GM23338 (cell line): Measurements from ENCODE around the gene VPS41. TPM values are rescaled to one million over a fixed set of nuclear protein-coding genes. Genes with fewer than 3 reads are reported as not detected.

ENCODE experiments used
- ATAC-seq: fragments of 200-7000 bp; cut with Tn5 transposase; 3 replicates; pipeline ENCODE4 v1.9.1; 2020
- DNase-seq: peaks from one replicate; pipeline ENCODE4 v3.0.0-alpha.2; 2015; ENCODE audit warnings: low spot score
- H2AFZ ChIP-seq: fragments of 200-600 bp; sonication (generic); 2 replicates; pipeline ENCODE4 v1.8.0; 2016; ENCODE audit warnings: antibody characterized with exemption, mild to moderate bottlenecking, moderate library complexity
- H3F3A ChIP-seq: fragments of 200-600 bp; sonication (generic); replicated peaks from 2 replicates; pipeline ENCODE4 v1.8.0; 2017; ENCODE audit warnings: antibody characterized with exemption, mixed run types, low read depth
- H3K27ac ChIP-seq: fragments of 200-600 bp; sonication (generic); 2 replicates; pipeline ENCODE4 v1.6.1; 2016; ENCODE audit warnings: low read depth
- H3K27me3 ChIP-seq: fragments of 200-600 bp; sonication (generic); 2 replicates; pipeline ENCODE4 v1.8.0; 2016; ENCODE audit warnings: mild to moderate bottlenecking, mixed run types, moderate library complexity; ENCODE audit not compliant: insufficient read depth
- H3K36me3 ChIP-seq: fragments of 200-600 bp; sonication (generic); 2 replicates; pipeline ENCODE4 v1.8.0; 2016; ENCODE audit warnings: mild to moderate bottlenecking; ENCODE audit not compliant: insufficient read depth
- H3K4me1 ChIP-seq: fragments of 200-600 bp; sonication (generic); 2 replicates; pipeline ENCODE4 v1.8.0; 2016; ENCODE audit warnings: mild to moderate bottlenecking, moderate library complexity; ENCODE audit not compliant: insufficient read depth
- H3K4me2 ChIP-seq: fragments of 200-600 bp; sonication (generic); 2 replicates; pipeline ENCODE4 v1.7.1; 2017; ENCODE audit warnings: mixed run types
- H3K4me3 ChIP-seq: fragments of 200-600 bp; sonication (generic); 2 replicates; pipeline ENCODE4 v1.6.1; 2016; ENCODE audit warnings: mixed run types
- H3K79me2 ChIP-seq: fragments of 200-600 bp; sonication (generic); replicated peaks from 2 replicates; pipeline ENCODE4 v1.8.0; 2017; ENCODE audit warnings: mild to moderate bottlenecking; ENCODE audit not compliant: insufficient read depth
- H3K9me2 ChIP-seq: fragments of 200-600 bp; sonication (generic); 2 replicates; pipeline ENCODE4 v1.8.0; 2017; ENCODE audit not compliant: insufficient read depth
- H4K20me1 ChIP-seq: fragments of 200-600 bp; sonication (generic); replicated peaks from 2 replicates; pipeline ENCODE4 v1.8.0; 2017; ENCODE audit warnings: mild to moderate bottlenecking; ENCODE audit not compliant: insufficient read depth
- H3K27ac Mint-ChIP-seq: 2 replicates; pipeline ENCODE4 v1.8.0; 2020; ENCODE audit warnings: inconsistent platforms, mild to moderate bottlenecking, moderate library complexity, mixed read lengths
- H3K27me3 Mint-ChIP-seq: 3 replicates; pipeline ENCODE4 v1.8.0; 2022; ENCODE audit warnings: low read depth, mild to moderate bottlenecking, moderate library complexity, mixed read lengths, inconsistent platforms; ENCODE audit not compliant: insufficient read depth, poor library complexity
- H3K36me3 Mint-ChIP-seq: 3 replicates; pipeline ENCODE4 v1.8.0; 2021; ENCODE audit warnings: low read depth, mild to moderate bottlenecking, inconsistent platforms, moderate library complexity, mixed read lengths
- H3K4me1 Mint-ChIP-seq: 3 replicates; pipeline ENCODE4 v1.8.0; 2020; ENCODE audit warnings: mild to moderate bottlenecking, inconsistent platforms, mixed read lengths
- H3K4me3 Mint-ChIP-seq: 3 replicates; pipeline ENCODE4 v1.8.0; 2021; ENCODE audit warnings: moderate library complexity, mild to moderate bottlenecking, inconsistent platforms, mixed read lengths
- H3K9me3 Mint-ChIP-seq: 3 replicates; pipeline ENCODE4 v1.8.0; 2020; ENCODE audit warnings: moderate library complexity, mild to moderate bottlenecking, inconsistent platforms, mixed read lengths
- CREB1 ChIP-seq: fragments of 250-450 bp; sonication (Bioruptor Pico); IDR thresholded peaks from 2 replicates; pipeline ENCODE4 v1.5.0; 2020; ENCODE audit warnings: low read depth, mild to moderate bottlenecking, moderate library complexity
- CTCF ChIP-seq, 2 experiments: fragments of 200-600 bp in 1 of 2; sonication (generic) in 1 of 2; conservative IDR thresholded peaks; 2 replicates each; pipeline versions ENCODE4 v1.5.1 to v1.6.1; 2016 to 2017; ENCODE audit warnings: antibody characterized with exemption in 2 of 2, low read depth in 2 of 2, mild to moderate bottlenecking in 2 of 2, moderate library complexity in 1 of 2
- EZH2 ChIP-seq: fragments of 200-600 bp; sonication (generic); IDR thresholded peaks from one replicate; pipeline ENCODE4 v1.8.0; 2017; ENCODE audit warnings: antibody characterized with exemption, mild to moderate bottlenecking, low read depth; ENCODE audit not compliant: unreplicated experiment
- EZH2phosphoT487 ChIP-seq: fragments of 200-600 bp; sonication (generic); IDR thresholded peaks from one replicate; pipeline ENCODE4 v1.8.1; 2018; ENCODE audit warnings: antibody characterized with exemption; ENCODE audit not compliant: unreplicated experiment
- JUNB ChIP-seq: IDR thresholded peaks from one replicate; pipeline ENCODE4 v1.6.1; 2016; ENCODE audit warnings: antibody characterized with exemption; ENCODE audit not compliant: unreplicated experiment
- NANOG ChIP-seq: IDR thresholded peaks from 2 replicates; pipeline ENCODE4 v1.6.1; 2016; ENCODE audit warnings: antibody characterized with exemption, borderline replicate concordance
- POLR2AphosphoS5 ChIP-seq: IDR thresholded peaks from 2 replicates; pipeline ENCODE4 v1.6.1; 2016; ENCODE audit warnings: antibody characterized with exemption, low read depth
- STAT1 ChIP-seq: IDR thresholded peaks from one replicate; pipeline ENCODE4 v1.6.1; 2016; ENCODE audit warnings: antibody characterized with exemption; ENCODE audit not compliant: unreplicated experiment
- ZNF114 ChIP-seq: fragments of 250-450 bp; sonication (Bioruptor Pico); IDR thresholded peaks from 2 replicates; pipeline ENCODE4 v1.5.0; 2020; ENCODE audit warnings: mild to moderate bottlenecking, moderate library complexity
- ZNF331 ChIP-seq: fragments of 250-450 bp; sonication (Bioruptor Pico); IDR thresholded peaks from 2 replicates; pipeline ENCODE4 v1.5.0; 2020; ENCODE audit warnings: low read depth, mild to moderate bottlenecking, moderate library complexity
- ZNF462 ChIP-seq: fragments of 250-450 bp; sonication (Bioruptor Pico); IDR thresholded peaks from 2 replicates; pipeline ENCODE4 v1.5.0; 2020; ENCODE audit warnings: mild to moderate bottlenecking, moderate library complexity
- polyA plus RNA-seq: library from polyadenylated mRNA; unstranded; fragments of >200 nt; fragmentation: Nextera tagmentation; extraction: Ambion mirVana; gene quantifications from 2 replicates; pipeline ENCODE4 v1.2.1, GENCODE V29; 2016
- total RNA-seq: library from RNA; depleted of rRNA; stranded (reverse); fragments of >200 nt; shearing (Covaris generic); gene quantifications from 2 replicates; pipeline ENCODE4 v1.2.3, GENCODE V29; 2014
- TF ChIP-seq, protein P1 (sequence below): IDR thresholded peaks from 2 replicates; pipeline ENCODE4 v1.6.1; 2016; ENCODE audit warnings: antibody characterized with exemption
- TF ChIP-seq, protein P2 (sequence below): IDR thresholded peaks from one replicate; pipeline ENCODE4 v1.6.1; 2018; ENCODE audit warnings: antibody characterized with exemption; ENCODE audit not compliant: unreplicated experiment

The VPS41 gene
- total and polyA plus RNA-seq, 2 experiments from 2014 or later = 20.2 to 41.2 TPM

GRCh38 chr7:38880454-38880853 lies 28.5 kb downstream of the VPS41 start:
- no peak overlapping the region for H3K27ac ChIP-seq
- no peaks in the 10 kb centered on the region for H3K27me3 ChIP-seq
- peaks cover 2% of the 10 kb centered on the region; the same call in 1 of the 2 replicates for H3K4me1 ChIP-seq
- ATAC-seq (no peak), DNase-seq (no peak)
- no peaks in the 10 kb centered on the region for H3K36me3 ChIP-seq
- H3K9me2 ChIP-seq = peaks cover 4% of the 10 kb centered on the region
- H3K36me3 Mint-ChIP-seq = peaks cover 7% of the 10 kb centered on the region
- H3K4me2 ChIP-seq = no peak overlapping the region
- peaks cover 59% of the 10 kb centered on the region for H3K79me2 ChIP-seq
- TF ChIP-seq, protein P1, sequence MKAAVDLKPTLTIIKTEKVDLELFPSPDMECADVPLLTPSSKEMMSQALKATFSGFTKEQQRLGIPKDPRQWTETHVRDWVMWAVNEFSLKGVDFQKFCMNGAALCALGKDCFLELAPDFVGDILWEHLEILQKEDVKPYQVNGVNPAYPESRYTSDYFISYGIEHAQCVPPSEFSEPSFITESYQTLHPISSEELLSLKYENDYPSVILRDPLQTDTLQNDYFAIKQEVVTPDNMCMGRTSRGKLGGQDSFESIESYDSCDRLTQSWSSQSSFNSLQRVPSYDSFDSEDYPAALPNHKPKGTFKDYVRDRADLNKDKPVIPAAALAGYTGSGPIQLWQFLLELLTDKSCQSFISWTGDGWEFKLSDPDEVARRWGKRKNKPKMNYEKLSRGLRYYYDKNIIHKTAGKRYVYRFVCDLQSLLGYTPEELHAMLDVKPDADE = no peak
- TF ChIP-seq NANOG = no peak
- TF ChIP-seq ZNF462 = no peak
- no peak for TF ChIP-seq EZH2
- TF ChIP-seq ZNF114 = no peak
- TF ChIP-seq EZH2phosphoT487 = no peak
- TF ChIP-seq JUNB = no peak
- no peak for TF ChIP-seq ZNF331 (CRISPR knock-in tag)
- no peak for TF ChIP-seq CREB1
- TF ChIP-seq STAT1 = no peak
- TF ChIP-seq, protein P2, sequence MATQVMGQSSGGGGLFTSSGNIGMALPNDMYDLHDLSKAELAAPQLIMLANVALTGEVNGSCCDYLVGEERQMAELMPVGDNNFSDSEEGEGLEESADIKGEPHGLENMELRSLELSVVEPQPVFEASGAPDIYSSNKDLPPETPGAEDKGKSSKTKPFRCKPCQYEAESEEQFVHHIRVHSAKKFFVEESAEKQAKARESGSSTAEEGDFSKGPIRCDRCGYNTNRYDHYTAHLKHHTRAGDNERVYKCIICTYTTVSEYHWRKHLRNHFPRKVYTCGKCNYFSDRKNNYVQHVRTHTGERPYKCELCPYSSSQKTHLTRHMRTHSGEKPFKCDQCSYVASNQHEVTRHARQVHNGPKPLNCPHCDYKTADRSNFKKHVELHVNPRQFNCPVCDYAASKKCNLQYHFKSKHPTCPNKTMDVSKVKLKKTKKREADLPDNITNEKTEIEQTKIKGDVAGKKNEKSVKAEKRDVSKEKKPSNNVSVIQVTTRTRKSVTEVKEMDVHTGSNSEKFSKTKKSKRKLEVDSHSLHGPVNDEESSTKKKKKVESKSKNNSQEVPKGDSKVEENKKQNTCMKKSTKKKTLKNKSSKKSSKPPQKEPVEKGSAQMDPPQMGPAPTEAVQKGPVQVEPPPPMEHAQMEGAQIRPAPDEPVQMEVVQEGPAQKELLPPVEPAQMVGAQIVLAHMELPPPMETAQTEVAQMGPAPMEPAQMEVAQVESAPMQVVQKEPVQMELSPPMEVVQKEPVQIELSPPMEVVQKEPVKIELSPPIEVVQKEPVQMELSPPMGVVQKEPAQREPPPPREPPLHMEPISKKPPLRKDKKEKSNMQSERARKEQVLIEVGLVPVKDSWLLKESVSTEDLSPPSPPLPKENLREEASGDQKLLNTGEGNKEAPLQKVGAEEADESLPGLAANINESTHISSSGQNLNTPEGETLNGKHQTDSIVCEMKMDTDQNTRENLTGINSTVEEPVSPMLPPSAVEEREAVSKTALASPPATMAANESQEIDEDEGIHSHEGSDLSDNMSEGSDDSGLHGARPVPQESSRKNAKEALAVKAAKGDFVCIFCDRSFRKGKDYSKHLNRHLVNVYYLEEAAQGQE = no peak
- TF ChIP-seq POLR2AphosphoS5 = no peak
- no peak for TF ChIP-seq CTCF (conservative IDR thresholded peaks at IDR 0.05; ENCODE audit: low read depth in 2 of 2)
- no peaks in the 10 kb centered on the region for H3F3A ChIP-seq
- no peak overlapping the region for H2AFZ ChIP-seq
- no peak overlapping the region for H3K4me3 Mint-ChIP-seq
- peaks cover 8% of the 10 kb centered on the region; the same call in 1 of the 2 replicates for H4K20me1 ChIP-seq
- H3K9me3 Mint-ChIP-seq = no peaks in the 10 kb centered on the region; the same call in 2 of the 3 replicates
- H3K4me1 Mint-ChIP-seq = peaks cover 18% of the 10 kb centered on the region
- no peak overlapping the region for H3K4me3 ChIP-seq
- H3K27ac Mint-ChIP-seq = no peak overlapping the region
- H3K27me3 Mint-ChIP-seq = peaks cover 1% of the 10 kb centered on the region
